DMS 273 treated with DMSO at 0.1 percent for 48 hours (cell line): ENCODE data around the gene KRT40.

Source experiments
- DNase-seq: peaks from one replicate; lab custom pipeline; 2025; lab: John Stamatoyannopoulos, UW

Gene KRT40

GRCh38 chr17:40984226-40984625 is at the start of gene KRT40:
TSS of gene KRT40 (minus strand) at chr17:40984326. CDS start at chr17:40984273, 53 bp downstream.
- no peak for DNase-seq

- no peak for DNase-seq
Measured at GRCh38 chr17:41029633-41030245, 45.6 kb upstream of the KRT40 start, which contains the start of gene KRTAP1-4. TSS of gene KRTAP1-4 (minus strand) at chr17:41030195. CDS start at chr17:41030078, 117 bp downstream.

- DNase-seq, result no peak
Measured at GRCh38 chr17:41026715-41027471, 42.8 kb upstream of the KRT40 start, which contains the start of gene KRTAP1-5. TSS of gene KRTAP1-5 (minus strand) at chr17:41027208. CDS start at chr17:41027155, 53 bp downstream.

- no peak for DNase-seq
Measured at GRCh38 chr17:41024697-41025096, 40.6 kb upstream of the KRT40 start.

- DNase-seq, result no peak
Measured at GRCh38 chr17:41020336-41020735, 36.2 kb upstream of the KRT40 start.

- DNase-seq, result no peak
Measured at GRCh38 chr17:41019415-41019814, 35.3 kb upstream of the KRT40 start.

GRCh38 chr17:41018541-41018940 is 34.4 kb upstream of the KRT40 start:
- no peak for DNase-seq

- no peak for DNase-seq
Measured at GRCh38 chr17:41016578-41017215, 32.6 kb upstream of the KRT40 start.

GRCh38 chr17:41015454-41015853 is 31.3 kb upstream of the KRT40 start:
- no peak for DNase-seq

GRCh38 chr17:41013606-41014005 is 29.5 kb upstream of the KRT40 start:
- no peak for DNase-seq

GRCh38 chr17:41013181-41013580 is 29.1 kb upstream of the KRT40 start:
- no peak for DNase-seq

GRCh38 chr17:41012326-41013120 is 28.4 kb upstream of the KRT40 start:
- no peak for DNase-seq

- DNase-seq, result no peak
Measured at GRCh38 chr17:41010441-41010840, 26.3 kb upstream of the KRT40 start.

- no peak for DNase-seq
Measured at GRCh38 chr17:41009936-41010335, 25.8 kb upstream of the KRT40 start.

GRCh38 chr17:41009301-41009760 is 25.2 kb upstream of the KRT40 start:
- no peak for DNase-seq

- no peak for DNase-seq
Measured at GRCh38 chr17:41008811-41009210, 24.7 kb upstream of the KRT40 start, which contains the start of gene KRTAP3-1. TSS of gene KRTAP3-1 (minus strand) at chr17:41009128. CDS start at chr17:41009074, 54 bp downstream.

GRCh38 chr17:41004397-41004796 is 20.3 kb upstream of the KRT40 start:
- DNase-seq, result no peak

- DNase-seq, result no peak
Measured at GRCh38 chr17:41003926-41004325, 19.8 kb upstream of the KRT40 start.

GRCh38 chr17:41002814-41003213 is 18.7 kb upstream of the KRT40 start:
- DNase-seq, result no peak

GRCh38 chr17:41001795-41002194 is 17.7 kb upstream of the KRT40 start:
- DNase-seq, result no peak

GRCh38 chr17:40999563-40999962 is 15.4 kb upstream of the KRT40 start, which contains the start of gene KRTAP3-2:
TSS of gene KRTAP3-2 (minus strand) at chr17:40999906. CDS start at chr17:40999853, 53 bp downstream.
- peak; percentile 2 for DNase-seq

- no peak for DNase-seq
Measured at GRCh38 chr17:40997361-40997760, 13.2 kb upstream of the KRT40 start.
